Vagina (tissue), 2 donors: ENCODE results near the gene GDI1. TPM values are rescaled to one million over a fixed set of nuclear protein-coding genes. Genes with fewer than 3 reads are reported as not detected.

Experiments
- DNase-seq, 2 donors: peaks; one replicate each; pipeline ENCODE4 v3.0.0-alpha.2; 2017; ENCODE audit errors: extremely low spot score in 2 of 2
- H3K27ac ChIP-seq: fragments of 200-600 bp; sonication (generic); one replicate; pipeline ENCODE4 v1.5.1; 2019
- H3K27me3 ChIP-seq: fragments of 200-600 bp; sonication (generic); one replicate; pipeline ENCODE4 v1.5.1; 2019
- H3K36me3 ChIP-seq, 2 donors: fragments of 200-600 bp; sonication (generic); one replicate each; pipeline ENCODE4 v1.5.1; 2017 to 2019
- H3K4me1 ChIP-seq: fragments of 200-600 bp; sonication (generic); one replicate; pipeline ENCODE4 v1.5.1; 2019
- H3K4me3 ChIP-seq, 2 donors: fragments of 200-600 bp; sonication (generic); 1 replicate in 1 of 2; 2 replicates in 1 of 2; pipeline ENCODE4 v1.5.1; 2016 to 2019
- H3K9me3 ChIP-seq: fragments of 200-600 bp; sonication (generic); one replicate; pipeline ENCODE4 v1.5.1; 2019
- POLR2A ChIP-seq, 2 donors: fragments of 450-650 bp; IDR thresholded peaks; one replicate each; pipeline ENCODE4 v1.6.1; 2017; ENCODE audit warnings: antibody characterized with exemption in 2 of 2, mild to moderate bottlenecking in 2 of 2, moderate library complexity in 2 of 2
- POLR2AphosphoS5 ChIP-seq, 2 donors: sonication (generic); formaldehyde crosslinking; IDR thresholded peaks; one replicate each; pipeline ENCODE4 v1.9.0; 2017; ENCODE audit warnings: antibody characterized with exemption in 2 of 2, mild to moderate bottlenecking in 2 of 2, low read depth in 1 of 2; ENCODE audit not compliant: insufficient read depth in 1 of 2
- intact Hi-C: fragments of 100-400 bp; cut with DNase I; formaldehyde crosslinking; loops from one replicate; pipeline ENCODE4 v1.15.1; 2023
- total RNA-seq: library from RNA; depleted of rRNA; stranded (reverse); fragments of >200 nt; gene quantifications from one replicate; pipeline ENCODE4 v1.2.3, GENCODE V29; 2016
- TF ChIP-seq, protein P1 (sequence below), 3 experiments: fragments of 450-650 bp in 2 of 3; fragments of 200-600 bp in 1 of 3; sonication (generic) in 1 of 3; IDR thresholded peaks; one replicate each; pipeline ENCODE4 v1.5.1; 2017 to 2019; ENCODE audit warnings: antibody characterized with exemption in 3 of 3, mild to moderate bottlenecking in 2 of 3, moderate library complexity in 2 of 3

Gene GDI1
- total RNA-seq, 1 donor from 2014 or later, result 116 TPM

DNA sequence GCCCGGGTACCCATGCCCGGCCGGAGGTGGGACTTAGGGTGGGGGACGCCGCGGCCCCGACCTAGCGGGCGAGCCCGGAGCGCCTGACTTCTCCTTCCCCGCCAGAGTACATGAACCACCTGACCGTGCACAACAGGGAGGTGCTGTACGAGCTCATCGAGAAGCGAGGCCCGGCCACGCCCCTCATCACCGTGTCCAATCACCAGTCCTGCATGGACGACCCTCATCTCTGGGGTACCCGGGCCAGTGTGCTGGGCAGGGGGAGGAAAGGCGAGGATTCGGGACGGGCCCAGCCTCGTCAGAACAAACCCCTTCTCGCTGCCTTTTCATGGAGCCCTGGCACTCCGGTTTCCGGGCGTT, 25.0 kb upstream of the GDI1 start:
- intact Hi-C loops, result loop anchor here (5.0 kb wide), 1 partner anchor 120 kb away; no protein-coding TSS in a partner anchor

DNA sequence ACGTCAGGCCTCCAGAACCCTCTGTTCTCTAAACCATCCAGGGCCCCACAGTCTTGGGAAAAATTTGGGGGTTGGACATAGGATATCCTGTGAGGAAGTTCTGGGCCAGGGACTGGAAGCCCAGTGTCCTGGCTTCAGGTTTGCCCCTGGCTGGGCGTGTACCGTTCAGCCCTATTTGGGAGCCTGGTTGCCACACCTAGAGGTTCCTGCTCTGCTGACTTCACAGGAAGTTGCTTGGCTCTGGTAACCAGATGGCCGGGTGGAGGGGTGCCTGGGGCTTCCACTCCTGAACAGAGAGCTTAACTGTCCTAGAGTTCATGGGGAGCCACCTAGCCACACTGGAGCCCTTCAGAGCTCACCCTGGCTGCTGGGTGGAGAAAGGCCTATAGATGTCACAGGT, 24.5 kb upstream of the GDI1 start:
- Histone ChIP-seq H3K27ac (peak overlapping the region; percentile 85), H3K27me3 (no peaks in the 10 kb centered on the region), H3K9me3 (no peaks in the 10 kb centered on the region), H3K36me3 (no peaks in the 10 kb centered on the region), H3K4me3 (peak overlapping the region; percentile 54 to 59), H3K4me1 (peaks cover 10% of the 10 kb centered on the region)
- TF ChIP-seq POLR2AphosphoS5 (IDR thresholded peaks at IDR 0.05; ENCODE audit: insufficient read depth in 1 of 2, low read depth in 1 of 2) (no peak), POLR2A (IDR thresholded peaks at IDR 0.05) (no peak)
- TF ChIP-seq, protein P1, sequence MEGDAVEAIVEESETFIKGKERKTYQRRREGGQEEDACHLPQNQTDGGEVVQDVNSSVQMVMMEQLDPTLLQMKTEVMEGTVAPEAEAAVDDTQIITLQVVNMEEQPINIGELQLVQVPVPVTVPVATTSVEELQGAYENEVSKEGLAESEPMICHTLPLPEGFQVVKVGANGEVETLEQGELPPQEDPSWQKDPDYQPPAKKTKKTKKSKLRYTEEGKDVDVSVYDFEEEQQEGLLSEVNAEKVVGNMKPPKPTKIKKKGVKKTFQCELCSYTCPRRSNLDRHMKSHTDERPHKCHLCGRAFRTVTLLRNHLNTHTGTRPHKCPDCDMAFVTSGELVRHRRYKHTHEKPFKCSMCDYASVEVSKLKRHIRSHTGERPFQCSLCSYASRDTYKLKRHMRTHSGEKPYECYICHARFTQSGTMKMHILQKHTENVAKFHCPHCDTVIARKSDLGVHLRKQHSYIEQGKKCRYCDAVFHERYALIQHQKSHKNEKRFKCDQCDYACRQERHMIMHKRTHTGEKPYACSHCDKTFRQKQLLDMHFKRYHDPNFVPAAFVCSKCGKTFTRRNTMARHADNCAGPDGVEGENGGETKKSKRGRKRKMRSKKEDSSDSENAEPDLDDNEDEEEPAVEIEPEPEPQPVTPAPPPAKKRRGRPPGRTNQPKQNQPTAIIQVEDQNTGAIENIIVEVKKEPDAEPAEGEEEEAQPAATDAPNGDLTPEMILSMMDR (IDR thresholded peaks at IDR 0.05), result no peak
- peak in 1 of 2 donors; percentile 91 for DNase-seq
- intact Hi-C loops, result loop anchor here (5.0 kb wide), 1 partner anchor 120 kb away; no protein-coding TSS in a partner anchor

More for the DNA sequence above, 25.0 kb upstream of the GDI1 start:
- Histone ChIP-seq H3K9me3 (no peaks in the 10 kb centered on the region), H3K4me1 (peaks cover 10% of the 10 kb centered on the region), H3K27me3 (no peaks in the 10 kb centered on the region), H3K4me3 (peak overlapping the region; percentile 54 to 59), H3K36me3 (no peaks in the 10 kb centered on the region), H3K27ac (peak overlapping the region; percentile 85)
- DNase-seq, result peak in 1 of 2 donors; percentile 90
- TF ChIP-seq POLR2A (IDR thresholded peaks at IDR 0.05) (peak in 1 of 2 donors; percentile 48), POLR2AphosphoS5 (IDR thresholded peaks at IDR 0.05; ENCODE audit: insufficient read depth in 1 of 2, low read depth in 1 of 2) (peak in 1 of 2 donors; percentile 74)
- TF ChIP-seq, protein P1 (IDR thresholded peaks at IDR 0.05), result no peak

DNA sequence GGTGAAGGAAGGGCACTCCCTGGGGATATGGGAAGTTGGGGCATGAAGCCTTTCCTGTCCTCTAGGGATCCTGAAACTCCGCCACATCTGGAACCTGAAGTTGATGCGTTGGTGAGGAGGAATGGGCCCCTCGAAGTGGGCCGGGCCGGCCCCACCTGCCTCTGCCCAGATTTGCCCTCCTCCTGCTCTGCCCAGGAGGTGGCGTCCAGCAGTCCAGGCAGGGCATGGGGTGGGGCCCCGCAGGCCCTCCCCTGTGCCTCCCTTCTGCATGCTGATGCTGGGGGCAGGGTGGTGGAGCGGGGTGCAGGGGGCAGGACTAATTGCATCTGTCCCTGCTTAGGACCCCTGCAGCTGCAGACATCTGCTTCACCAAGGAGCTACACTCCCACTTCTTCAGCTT, 23.8 kb upstream of the GDI1 start:
- H3K27ac ChIP-seq, result no peak overlapping the region
- TF ChIP-seq POLR2A (IDR thresholded peaks at IDR 0.05) (no peak), POLR2AphosphoS5 (IDR thresholded peaks at IDR 0.05; ENCODE audit: insufficient read depth in 1 of 2, low read depth in 1 of 2) (no peak)
- TF ChIP-seq, protein P1 (IDR thresholded peaks at IDR 0.05), result no peak
- intact Hi-C loops, result loop anchor here (5.0 kb wide), 1 partner anchor 119 kb away; no protein-coding TSS in a partner anchor

DNA sequence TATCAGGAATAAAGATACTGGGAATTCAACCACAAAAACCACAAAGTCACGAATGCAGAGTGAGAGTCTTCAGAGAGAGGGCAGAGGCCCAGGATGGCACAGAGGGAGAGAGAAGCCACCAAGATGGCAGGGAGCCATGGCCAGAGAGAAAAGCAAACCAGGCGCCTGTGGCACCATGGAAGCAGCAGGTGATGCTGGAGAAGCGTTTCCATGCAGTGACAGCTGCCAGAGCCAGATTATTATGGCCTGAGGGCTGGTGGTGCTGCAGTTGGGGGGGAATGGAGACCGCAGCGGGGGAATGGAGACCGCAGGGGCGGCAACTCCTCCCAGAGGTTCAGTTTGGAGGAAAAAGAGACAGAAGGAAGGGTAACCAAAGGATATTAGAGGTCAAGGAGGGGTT, 19.8 kb upstream of the GDI1 start:
- Histone ChIP-seq H3K9me3 (no peaks in the 10 kb centered on the region), H3K36me3 (no peaks in the 10 kb centered on the region), H3K4me1 (peaks cover 9% of the 10 kb centered on the region), H3K4me3 (no peak overlapping the region), H3K27ac (no peak overlapping the region), H3K27me3 (no peaks in the 10 kb centered on the region)
- no peak for DNase-seq
- intact Hi-C loops, result no loop called here
- TF ChIP-seq, protein P1 (IDR thresholded peaks at IDR 0.05), result no peak
- TF ChIP-seq POLR2AphosphoS5 (IDR thresholded peaks at IDR 0.05; ENCODE audit: insufficient read depth in 1 of 2, low read depth in 1 of 2), result no peak
- no peak for TF ChIP-seq POLR2A (IDR thresholded peaks at IDR 0.05)

More for the DNA sequence above, 23.8 kb upstream of the GDI1 start:
- peaks cover 10% of the 10 kb centered on the region for H3K4me1 ChIP-seq
- H3K36me3 ChIP-seq, result no peaks in the 10 kb centered on the region
- DNase-seq, result no peak
- H3K27me3 ChIP-seq, result no peaks in the 10 kb centered on the region
- no peaks in the 10 kb centered on the region for H3K9me3 ChIP-seq
- H3K4me3 ChIP-seq, result no peak overlapping the region

DNA sequence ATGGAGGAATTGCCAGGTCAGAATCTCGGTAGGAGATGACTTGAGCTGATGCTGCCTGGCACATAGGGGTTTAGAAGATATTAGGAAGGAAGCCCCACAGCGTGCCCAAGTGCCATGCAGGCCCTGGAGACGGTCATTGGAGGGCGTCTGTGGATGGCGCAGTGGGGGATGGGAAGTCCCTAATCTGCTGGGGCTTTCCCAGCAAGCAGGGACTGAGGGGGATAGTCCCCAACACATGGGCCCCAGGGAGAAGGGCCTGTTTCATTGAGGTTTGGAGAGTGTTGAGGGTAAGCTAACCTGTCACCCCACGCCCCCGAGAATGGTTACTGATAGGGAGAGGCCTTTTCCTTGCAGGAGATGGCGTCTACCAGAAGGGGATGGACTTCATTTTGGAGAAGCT, 17.8 kb upstream of the GDI1 start:
- intact Hi-C loops, result no loop called here
- no peaks in the 10 kb centered on the region for H3K9me3 ChIP-seq
- H3K27ac ChIP-seq, result no peak overlapping the region
- H3K4me3 ChIP-seq, result no peak overlapping the region
- H3K36me3 ChIP-seq, result no peaks in the 10 kb centered on the region
- H3K4me1 ChIP-seq, result no peaks in the 10 kb centered on the region
- no peak for TF ChIP-seq POLR2A (IDR thresholded peaks at IDR 0.05)
- H3K27me3 ChIP-seq, result no peaks in the 10 kb centered on the region
- DNase-seq, result no peak
